Loucy (cell line): ENCODE measurements around the gene ADCY6.
A peak's percentile ranks its signal among the peaks of the same experiment; 100 is the strongest.

Experiments used
- H2AFZ ChIP-seq: fragments of 200-600 bp; sonication (generic); 2 replicates; pipeline ENCODE4 v1.6.0; 2016; ENCODE audit warnings: antibody characterized with exemption, mild to moderate bottlenecking, low read length, moderate library complexity
- H3F3A ChIP-seq: fragments of 200-600 bp; 2 replicates; pipeline ENCODE4 v1.6.0; 2016; ENCODE audit warnings: antibody characterized with exemption, low read depth, mild to moderate bottlenecking
- H3K27me3 ChIP-seq: fragments of 200-600 bp; sonication (generic); 2 replicates; pipeline ENCODE4 v1.6.1; 2014; ENCODE audit warnings: low read length, mild to moderate bottlenecking; ENCODE audit not compliant: insufficient read depth, poor library complexity, severe bottlenecking
- H3K36me3 ChIP-seq: fragments of 200-600 bp; sonication (generic); 2 replicates; pipeline ENCODE4 v1.6.1; 2016; ENCODE audit warnings: low read length; ENCODE audit not compliant: insufficient read depth
- H3K4me1 ChIP-seq: fragments of 200-600 bp; sonication (generic); 2 replicates; pipeline ENCODE4 v1.5.1; 2014; ENCODE audit warnings: low read length, mild to moderate bottlenecking; ENCODE audit not compliant: insufficient read depth, poor library complexity, severe bottlenecking
- H3K4me2 ChIP-seq: fragments of 200-600 bp; sonication (generic); 2 replicates; pipeline ENCODE4 v1.6.0; 2014; ENCODE audit warnings: antibody characterized with exemption, low read length, low read depth, mild to moderate bottlenecking; ENCODE audit not compliant: poor library complexity, severe bottlenecking
- H3K4me3 ChIP-seq: fragments of 200-600 bp; sonication (generic); 2 replicates; pipeline ENCODE4 v1.5.1; 2014; ENCODE audit warnings: low read length, mild to moderate bottlenecking, mixed read lengths; ENCODE audit not compliant: poor library complexity, severe bottlenecking
- H3K79me2 ChIP-seq: fragments of 200-600 bp; sonication (generic); 2 replicates; pipeline ENCODE4 v1.6.1; 2014; ENCODE audit warnings: low read length; ENCODE audit not compliant: insufficient read depth
- H3K9ac ChIP-seq: fragments of 200-600 bp; sonication (generic); 2 replicates; pipeline ENCODE4 v1.6.0; 2014; ENCODE audit warnings: mild to moderate bottlenecking, low read depth, low read length, moderate library complexity; ENCODE audit not compliant: poor library complexity, severe bottlenecking
- H3K9me2 ChIP-seq: fragments of 200-600 bp; sonication (generic); replicated peaks from 2 replicates; pipeline ENCODE4 v1.6.1; 2016; ENCODE audit warnings: low read depth, low read length, mixed read lengths
- H3K9me3 ChIP-seq: fragments of 200-600 bp; sonication (generic); 2 replicates; pipeline ENCODE4 v1.6.1; 2014; ENCODE audit warnings: mild to moderate bottlenecking, antibody characterized with exemption, low read length, low read depth; ENCODE audit not compliant: insufficient read depth
- H4K20me1 ChIP-seq: fragments of 200-600 bp; sonication (generic); 2 replicates; pipeline ENCODE4 v1.6.0; 2014; ENCODE audit warnings: antibody characterized with exemption, low read length, mild to moderate bottlenecking; ENCODE audit not compliant: insufficient read depth, poor library complexity, severe bottlenecking
- CTCF ChIP-seq: fragments of 200-600 bp; sonication (generic); conservative IDR thresholded peaks from 2 replicates; pipeline ENCODE4 v1.5.1; 2014; ENCODE audit warnings: mild to moderate bottlenecking, antibody characterized with exemption, low read length
- EZH2phosphoT487 ChIP-seq: fragments of 200-600 bp; IDR thresholded peaks from 2 replicates; pipeline ENCODE4 v1.6.1; 2018; ENCODE audit warnings: antibody characterized with exemption, mild to moderate bottlenecking, moderate library complexity, borderline replicate concordance

Gene ADCY6

DNA sequence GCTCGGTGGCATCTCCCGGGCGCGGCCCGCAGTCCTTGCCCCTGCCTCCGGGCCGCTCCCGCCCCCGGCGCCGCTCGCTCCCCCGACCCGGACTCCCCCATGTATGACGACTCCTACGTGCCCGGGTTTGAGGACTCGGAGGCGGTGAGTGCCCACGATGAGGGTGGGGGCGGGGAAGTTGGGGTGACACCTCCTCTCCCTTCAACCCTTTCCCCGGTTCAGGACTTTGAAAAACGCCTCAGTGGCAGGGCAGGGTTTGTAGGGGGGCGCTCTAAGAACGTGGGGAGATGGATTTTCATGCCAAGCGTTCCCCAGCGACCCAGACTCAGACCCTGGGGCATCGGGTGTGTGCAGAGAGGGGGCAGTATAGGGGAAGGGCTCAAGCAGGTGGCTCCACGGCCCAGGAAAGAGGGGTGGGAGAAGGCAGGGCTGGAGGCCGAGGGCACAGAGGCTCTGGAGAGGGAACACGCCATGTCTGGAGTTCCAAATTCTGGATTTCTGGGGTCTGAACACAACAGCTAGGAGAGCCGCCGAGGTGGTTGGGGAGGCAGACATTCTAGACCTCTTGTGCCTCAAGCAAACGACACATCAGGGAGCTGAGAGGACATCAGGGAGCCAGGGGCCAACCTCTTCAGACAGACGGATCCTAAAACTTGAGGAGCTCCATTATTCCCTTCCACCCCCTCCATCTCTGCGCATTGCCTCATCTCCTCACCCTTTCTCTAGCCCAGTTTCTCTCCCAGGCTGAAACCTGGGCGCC is 30.1 kb upstream of the ADCY6 start:
- no peaks in the 10 kb centered on the region for H3K9me2 ChIP-seq
- H3K36me3 ChIP-seq, result no peaks in the 10 kb centered on the region
- H3K27me3 ChIP-seq, result no peaks in the 10 kb centered on the region
- peaks cover 30% of the 10 kb centered on the region for H3K4me1 ChIP-seq
- no peaks in the 10 kb centered on the region; the same call in 1 of the 2 replicates for H3F3A ChIP-seq
- H3K79me2 ChIP-seq, result peaks cover 13% of the 10 kb centered on the region; the same call in 1 of the 2 replicates
- peak overlapping the region; percentile 84 for H3K4me2 ChIP-seq
- no peaks in the 10 kb centered on the region for H3K9me3 ChIP-seq
- TF ChIP-seq CTCF, result peak; percentile 45
- no peak for TF ChIP-seq EZH2phosphoT487
- H4K20me1 ChIP-seq, result peaks cover 7% of the 10 kb centered on the region
- peak overlapping the region; percentile 84 for H3K4me3 ChIP-seq
- peak overlapping the region; percentile 74 for H3K9ac ChIP-seq
- H2AFZ ChIP-seq, result peak overlapping the region; percentile 72; the same call in 1 of the 2 replicates

DNA sequence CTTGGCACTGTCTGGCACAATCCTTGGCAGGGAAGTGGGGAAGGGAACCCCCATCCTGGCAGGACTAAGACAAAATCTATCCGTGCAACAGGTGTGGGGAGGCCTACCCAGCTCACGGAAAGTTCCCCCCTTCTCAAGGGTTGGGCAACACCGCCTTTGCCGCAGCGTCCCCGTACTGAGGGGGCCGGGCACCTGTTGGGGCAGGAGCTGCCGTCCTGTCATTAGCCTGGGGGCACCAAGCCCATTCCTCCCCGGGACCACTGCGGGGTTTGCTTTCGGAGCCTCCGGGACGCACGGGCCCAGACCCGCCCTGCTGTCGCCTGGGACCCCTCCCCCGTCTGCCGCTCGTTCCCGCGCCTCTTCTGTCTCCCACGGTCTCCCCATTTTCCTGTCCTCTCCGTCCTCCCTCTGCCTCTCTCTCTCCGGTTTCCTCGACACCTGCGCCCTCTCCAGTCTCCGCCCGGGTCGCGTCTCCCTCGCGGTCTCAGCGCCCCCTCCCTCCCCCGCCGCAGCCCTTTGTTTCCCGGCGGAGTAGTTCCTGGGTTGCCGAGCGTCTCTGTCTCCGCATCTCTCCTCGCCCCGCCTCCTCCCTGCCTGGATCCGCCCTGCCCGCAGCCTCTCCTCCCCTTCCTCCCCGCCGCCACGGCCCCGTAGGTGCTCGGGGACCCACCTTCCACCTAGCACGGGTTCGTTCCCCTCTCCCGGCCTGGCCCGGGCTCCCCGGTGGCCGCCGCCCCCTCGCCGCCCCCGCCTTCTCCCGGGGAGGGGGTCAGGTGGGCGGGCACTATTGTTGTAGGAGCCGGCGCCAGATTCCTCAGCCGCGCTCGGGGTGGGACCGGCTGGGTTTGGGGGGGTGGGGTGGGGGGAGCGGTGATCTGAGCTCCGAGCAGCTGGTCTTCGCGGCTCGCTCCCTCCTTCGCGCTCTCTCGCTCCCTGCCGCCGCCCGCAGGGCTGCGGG is 29.3 kb upstream of the ADCY6 start, which contains the start of gene CACNB3:
TSS of gene CACNB3 (plus strand) at position 624 of the 958 bp plus-strand sequence. CDS start 434 bp downstream, outside the sequence.
- Histone ChIP-seq H3K36me3 (no peaks in the 10 kb centered on the region), H3F3A (no peaks in the 10 kb centered on the region; the same call in 1 of the 2 replicates), H3K4me3 (peak within 1 kb of the TSS; percentile 84), H2AFZ (peak within 1 kb of the TSS; percentile 72), H3K4me2 (peak within 1 kb of the TSS; percentile 84), H3K79me2 (peaks cover 13% of the 10 kb centered on the region; the same call in 1 of the 2 replicates), H3K9me2 (no peaks in the 10 kb centered on the region), H3K4me1 (peaks cover 30% of the 10 kb centered on the region), H4K20me1 (peaks cover 7% of the 10 kb centered on the region), H3K27me3 (no peaks in the 10 kb centered on the region), H3K9me3 (no peaks in the 10 kb centered on the region), H3K9ac (peak within 1 kb of the TSS; percentile 74)
- TF ChIP-seq CTCF (no peak), EZH2phosphoT487 (no peak)

DNA sequence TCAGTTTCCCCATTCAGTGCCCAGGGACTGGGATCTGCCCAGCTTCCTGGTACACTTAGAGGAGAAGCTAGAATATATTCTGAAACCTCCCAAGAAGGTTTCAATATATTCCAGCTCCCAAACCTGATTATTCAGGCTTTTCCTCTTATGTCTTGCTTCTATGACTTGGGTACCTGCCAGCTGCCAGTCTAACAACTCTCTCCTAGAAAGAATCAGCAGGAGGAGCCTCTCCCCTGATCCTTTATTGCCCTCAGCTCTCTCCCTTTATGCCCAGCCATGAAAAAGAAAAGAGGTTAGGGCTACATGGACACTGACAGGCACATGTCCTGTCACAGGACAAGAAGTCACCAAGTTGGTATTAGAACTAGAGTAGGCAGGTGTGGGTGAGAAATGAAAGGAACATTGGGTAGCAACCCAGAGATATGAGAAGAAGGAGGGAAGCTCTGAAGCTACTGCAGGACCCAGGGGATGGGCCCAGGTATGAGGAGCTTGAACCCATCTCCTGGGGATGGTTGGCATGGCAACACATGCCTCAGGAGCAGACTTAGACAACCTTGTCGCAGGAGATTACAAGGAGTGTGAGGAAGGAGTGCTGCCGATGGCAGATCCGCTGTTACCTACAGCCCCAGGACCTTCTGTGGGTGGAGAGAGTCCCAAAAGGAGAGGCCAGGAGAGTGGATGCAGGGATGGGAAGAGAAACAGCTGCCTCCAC is 27.4 kb upstream of the ADCY6 start:
- Histone ChIP-seq H3K27me3 (no peaks in the 10 kb centered on the region), H3K4me1 (peaks cover 30% of the 10 kb centered on the region), H3K79me2 (peaks cover 13% of the 10 kb centered on the region; the same call in 1 of the 2 replicates), H4K20me1 (peaks cover 7% of the 10 kb centered on the region), H3K4me3 (peak overlapping the region; percentile 84), H3K9me2 (no peaks in the 10 kb centered on the region), H3K36me3 (no peaks in the 10 kb centered on the region), H3K9me3 (no peaks in the 10 kb centered on the region), H3F3A (no peaks in the 10 kb centered on the region; the same call in 1 of the 2 replicates), H3K9ac (peak overlapping the region; percentile 84), H2AFZ (no peak overlapping the region), H3K4me2 (peak overlapping the region; percentile 84)
- no peak for TF ChIP-seq CTCF
- no peak for TF ChIP-seq EZH2phosphoT487
